Muscle layer of duodenum (tissue), 2 donors: ENCODE data around the gene INPP5E.

Experiments used
- H3K27ac ChIP-seq: one replicate; pipeline ENCODE4 v1.7.0; 2013; ENCODE audit warnings: mild to moderate bottlenecking, low read length
- H3K27me3 ChIP-seq: one replicate; pipeline ENCODE4 v1.7.0; 2013; ENCODE audit warnings: low read depth, mild to moderate bottlenecking, control low read depth, low read length
- H3K36me3 ChIP-seq, 2 donors: one replicate each; pipeline ENCODE4 v1.7.0; 2013; ENCODE audit warnings: low read length in 2 of 2, control low read depth in 1 of 2, mild to moderate bottlenecking in 1 of 2; ENCODE audit not compliant: insufficient read depth in 2 of 2, control insufficient read depth in 1 of 2
- H3K4me1 ChIP-seq, 2 donors: one replicate each; pipeline ENCODE4 v1.7.0; 2013; ENCODE audit warnings: low read length in 2 of 2, mild to moderate bottlenecking in 2 of 2, control low read depth in 1 of 2, moderate library complexity in 1 of 2; ENCODE audit not compliant: insufficient read depth in 2 of 2, control insufficient read depth in 1 of 2
- H3K4me3 ChIP-seq, 2 donors: one replicate each; pipeline ENCODE4 v1.7.0; 2013; ENCODE audit warnings: low read length in 2 of 2, low read depth in 1 of 2, mild to moderate bottlenecking in 1 of 2
- H3K9me3 ChIP-seq, 2 donors: one replicate each; pipeline ENCODE4 v1.7.0; 2013; ENCODE audit warnings: low read length in 2 of 2, control low read depth in 1 of 2, mild to moderate bottlenecking in 1 of 2; ENCODE audit not compliant: control insufficient read depth in 1 of 2
- donor health status: healthy.

Gene INPP5E

GRCh38 chr9:136456258-136456657 is 16.6 kb upstream of the INPP5E start:
- H3K4me3 ChIP-seq = no peak overlapping the region
- H3K27me3 ChIP-seq = no peaks in the 10 kb centered on the region
- no peak overlapping the region for H3K27ac ChIP-seq
- no peaks in the 10 kb centered on the region for H3K9me3 ChIP-seq
- H3K4me1 ChIP-seq = no peaks in the 10 kb centered on the region
- peaks cover 70 to 86% of the 10 kb centered on the region in 2 donors for H3K36me3 ChIP-seq

DNA sequence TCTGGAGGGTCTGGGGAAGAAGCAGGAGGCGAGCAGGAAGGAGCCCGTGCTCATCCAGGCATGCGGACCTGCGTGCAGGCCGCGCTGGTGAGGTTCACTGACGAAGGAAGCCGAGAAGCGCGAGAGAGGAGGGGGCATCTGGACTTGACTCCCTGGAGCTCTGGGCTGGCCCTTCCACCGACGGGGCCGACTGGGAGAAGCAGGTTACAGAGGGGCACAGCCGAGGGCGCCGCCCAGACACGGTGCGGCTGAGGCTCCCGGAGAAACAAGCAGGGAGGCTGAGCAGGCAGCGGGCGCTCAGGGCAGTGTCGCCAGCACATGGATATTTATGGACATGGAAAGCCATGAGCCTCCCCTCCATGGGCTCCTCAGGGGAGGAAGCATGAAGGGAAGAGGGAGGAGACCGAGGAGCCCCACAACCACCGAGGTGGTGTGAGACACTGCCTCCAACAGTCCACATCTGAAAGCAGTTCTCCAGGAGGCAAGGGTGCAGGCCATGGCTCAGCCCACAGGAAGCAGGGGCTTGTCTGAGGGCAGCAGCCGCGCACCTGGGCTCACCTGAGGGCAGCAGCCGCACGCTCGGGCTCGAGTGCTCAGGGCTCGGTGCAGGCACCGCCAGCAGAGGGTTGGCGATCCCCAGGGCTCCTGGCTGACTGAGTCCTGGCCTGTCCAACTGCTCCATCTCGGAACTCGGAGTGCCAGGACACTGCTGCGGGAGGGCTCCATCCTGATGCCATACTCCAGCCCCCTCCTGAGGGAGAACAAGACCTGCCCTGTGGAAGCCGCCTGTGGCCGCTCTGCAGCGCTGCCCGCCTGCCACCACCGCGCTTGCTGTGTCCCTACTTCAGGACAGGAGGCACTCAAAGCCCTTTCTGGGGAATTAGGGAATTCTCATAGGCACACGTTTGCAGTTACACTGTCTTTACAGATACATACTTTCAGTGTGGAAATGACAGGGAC is 15.7 kb upstream of the INPP5E start:
- no peaks in the 10 kb centered on the region for H3K9me3 ChIP-seq
- H3K27ac ChIP-seq = no peak overlapping the region
- peaks cover 73 to 87% of the 10 kb centered on the region in 2 donors for H3K36me3 ChIP-seq
- no peaks in the 10 kb centered on the region for H3K4me1 ChIP-seq
- H3K4me3 ChIP-seq = no peak overlapping the region
- H3K27me3 ChIP-seq = no peaks in the 10 kb centered on the region

DNA sequence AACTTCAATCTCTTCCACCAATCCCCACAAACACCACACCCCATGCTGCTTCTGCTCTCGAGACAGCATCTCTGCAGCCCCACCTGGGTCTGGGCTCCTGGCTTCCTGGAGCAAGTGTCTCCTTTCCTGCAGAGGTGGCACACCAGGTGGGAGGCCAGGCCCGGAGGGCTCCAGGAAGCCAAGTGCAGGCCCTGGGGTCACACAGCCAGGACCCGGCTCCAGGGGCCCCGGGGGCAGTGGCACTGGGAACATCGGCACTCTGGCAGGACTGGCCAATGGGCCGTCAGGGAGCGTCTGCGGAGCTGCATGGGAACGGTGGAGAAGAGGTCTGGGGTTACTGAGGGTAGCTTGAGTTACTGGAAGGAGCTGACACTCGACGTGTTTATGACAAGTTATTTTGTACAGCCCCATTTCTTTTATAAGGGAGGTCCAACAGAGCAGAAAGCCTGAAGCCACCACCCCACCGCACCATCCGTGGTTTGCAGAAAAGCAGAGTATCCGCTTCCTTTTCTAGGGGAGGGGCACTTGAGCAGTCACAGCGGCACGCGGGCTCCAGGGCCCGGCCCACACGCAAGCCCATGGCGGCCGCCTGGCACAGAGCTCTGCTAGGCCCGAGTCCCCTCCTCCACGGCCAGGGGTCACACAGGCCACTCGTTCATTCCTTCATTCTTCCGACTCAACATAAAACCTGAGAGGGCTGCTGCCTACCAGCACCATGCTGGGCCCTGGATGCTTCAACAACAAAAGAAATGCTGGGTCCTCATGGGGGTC is 14.6 kb upstream of the INPP5E start:
- H3K27ac ChIP-seq = no peak overlapping the region
- no peaks in the 10 kb centered on the region for H3K4me1 ChIP-seq
- H3K27me3 ChIP-seq = no peaks in the 10 kb centered on the region
- H3K9me3 ChIP-seq = no peaks in the 10 kb centered on the region
- no peak overlapping the region for H3K4me3 ChIP-seq
- peaks cover 71 to 90% of the 10 kb centered on the region in 2 donors for H3K36me3 ChIP-seq

DNA sequence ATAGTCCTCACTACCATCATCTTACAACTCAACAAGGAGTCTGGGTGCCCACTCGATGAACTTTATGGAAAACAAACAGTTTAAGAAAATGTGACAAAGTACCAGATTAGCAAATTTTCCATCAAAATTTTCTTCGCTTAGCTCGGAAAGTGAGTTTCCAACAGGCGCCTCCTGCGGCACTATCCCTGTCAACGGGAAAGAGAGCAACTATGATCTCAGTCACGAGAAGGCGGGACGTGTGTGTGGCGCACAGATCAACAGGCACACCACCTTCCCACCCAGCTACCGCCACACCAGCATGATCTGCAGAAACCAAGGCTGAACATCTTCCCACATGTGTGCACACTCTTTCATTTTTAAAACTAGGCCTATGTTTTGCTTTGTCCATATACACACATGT is 13.7 kb upstream of the INPP5E start:
- H3K4me3 ChIP-seq = no peak overlapping the region
- no peaks in the 10 kb centered on the region for H3K9me3 ChIP-seq
- no peaks in the 10 kb centered on the region for H3K27me3 ChIP-seq
- H3K4me1 ChIP-seq = no peaks in the 10 kb centered on the region
- H3K27ac ChIP-seq = no peak overlapping the region
- peaks cover 74 to 90% of the 10 kb centered on the region in 2 donors for H3K36me3 ChIP-seq

- Histone ChIP-seq H3K27me3 (no peaks in the 10 kb centered on the region), H3K9me3 (no peaks in the 10 kb centered on the region), H3K4me1 (no peaks in the 10 kb centered on the region), H3K36me3 (peaks cover 78 to 90% of the 10 kb centered on the region in 2 donors), H3K27ac (no peak overlapping the region), H3K4me3 (no peak overlapping the region)
Observed at GRCh38 chr9:136451221-136451877, 11.7 kb upstream of the INPP5E start.

- no peaks in the 10 kb centered on the region for H3K4me1 ChIP-seq
- peaks cover 74 to 88% of the 10 kb centered on the region in 2 donors for H3K36me3 ChIP-seq
- H3K4me3 ChIP-seq = no peak overlapping the region
- H3K27ac ChIP-seq = no peak overlapping the region
- H3K27me3 ChIP-seq = no peaks in the 10 kb centered on the region
- no peaks in the 10 kb centered on the region for H3K9me3 ChIP-seq
Observed at GRCh38 chr9:136448655-136449054, 9.0 kb upstream of the INPP5E start.

DNA sequence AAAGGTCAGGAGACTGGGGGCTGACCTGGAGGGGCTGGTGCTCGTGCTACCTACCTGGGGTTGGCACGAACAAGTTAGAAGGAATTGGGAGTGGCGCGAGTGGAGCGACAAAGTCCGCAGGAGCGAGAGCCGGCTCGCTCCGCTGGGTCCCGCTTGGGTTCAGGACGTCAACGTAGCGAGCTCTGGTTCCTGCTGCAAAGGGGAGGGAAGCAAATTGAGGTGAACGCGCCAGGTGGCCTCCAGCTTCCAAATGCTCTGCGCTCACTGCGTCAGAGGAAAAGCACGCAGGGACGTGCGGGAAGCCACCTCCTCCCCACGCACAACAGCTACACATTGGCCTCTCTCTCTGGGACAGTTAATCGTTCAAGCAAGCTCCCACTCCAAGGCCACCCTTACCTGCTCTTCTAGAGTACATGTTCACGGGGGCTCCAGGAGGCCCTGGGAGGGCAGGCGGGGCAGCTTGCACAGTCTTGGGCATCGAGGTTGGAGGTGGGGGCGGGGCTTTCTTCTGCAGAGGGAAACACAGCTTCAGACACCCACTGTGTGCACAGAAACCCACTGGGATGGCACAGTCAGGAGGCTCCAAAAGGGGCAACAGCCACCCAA is 7.6 kb upstream of the INPP5E start:
- Histone ChIP-seq H3K36me3 (peaks cover 81 to 95% of the 10 kb centered on the region in 2 donors), H3K4me3 (no peak overlapping the region), H3K27ac (no peak overlapping the region), H3K4me1 (no peaks in the 10 kb centered on the region), H3K9me3 (no peaks in the 10 kb centered on the region), H3K27me3 (no peaks in the 10 kb centered on the region)

GRCh38 chr9:136445799-136446198 is 6.2 kb upstream of the INPP5E start:
- Histone ChIP-seq H3K4me1 (no peaks in the 10 kb centered on the region), H3K36me3 (peaks cover 83 to 97% of the 10 kb centered on the region in 2 donors), H3K4me3 (no peak overlapping the region), H3K9me3 (no peaks in the 10 kb centered on the region), H3K27ac (no peak overlapping the region), H3K27me3 (no peaks in the 10 kb centered on the region)

DNA sequence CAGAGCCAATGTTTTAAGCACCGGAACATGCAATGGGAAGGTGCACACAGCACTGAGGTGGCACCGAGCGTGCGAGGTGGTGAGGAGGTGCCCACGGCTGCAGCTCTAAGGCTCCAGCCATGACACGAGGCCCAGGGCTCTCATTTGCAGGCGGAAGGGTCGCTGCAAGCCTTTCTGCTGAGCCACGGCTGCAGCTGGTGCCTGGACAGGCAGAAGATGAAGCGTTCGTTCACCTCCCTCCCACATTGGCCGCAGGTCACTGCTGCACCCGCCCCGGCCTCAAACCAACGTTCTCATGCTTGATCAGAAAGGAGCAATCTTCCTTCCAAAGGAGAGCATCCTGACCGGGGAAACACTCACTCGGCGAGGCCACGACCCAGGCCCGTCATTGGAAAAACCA is 4.5 kb upstream of the INPP5E start:
- Histone ChIP-seq H3K27ac (no peak overlapping the region), H3K4me3 (no peak overlapping the region), H3K27me3 (no peaks in the 10 kb centered on the region), H3K9me3 (no peaks in the 10 kb centered on the region), H3K4me1 (peaks cover 0 to 6% of the 10 kb centered on the region in 2 donors), H3K36me3 (peaks cover 73 to 83% of the 10 kb centered on the region in 2 donors)

DNA sequence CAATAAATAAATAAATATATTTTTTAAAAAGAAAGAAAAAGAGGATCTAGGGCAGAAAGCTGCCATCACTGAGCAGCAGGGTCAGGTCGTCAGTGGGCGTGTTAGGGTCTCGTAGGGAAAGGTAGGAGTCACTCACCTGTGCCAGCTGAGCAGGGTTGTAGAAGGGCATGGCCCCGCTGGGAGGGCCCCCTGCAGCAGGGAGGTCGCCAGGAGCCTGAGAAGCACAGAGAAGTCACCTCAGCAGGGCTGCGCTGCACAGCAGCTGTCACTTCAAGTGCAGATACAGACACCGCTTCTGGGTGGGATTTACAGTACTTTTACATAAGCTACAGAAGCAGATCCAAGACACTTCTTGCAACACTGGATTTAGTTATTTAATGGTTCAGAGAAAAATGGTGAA is 4.0 kb upstream of the INPP5E start:
- no peak overlapping the region for H3K4me3 ChIP-seq
- H3K36me3 ChIP-seq = peaks cover 69 to 79% of the 10 kb centered on the region in 2 donors
- H3K27ac ChIP-seq = no peak overlapping the region
- no peaks in the 10 kb centered on the region for H3K9me3 ChIP-seq
- no peaks in the 10 kb centered on the region for H3K27me3 ChIP-seq
- H3K4me1 ChIP-seq = peaks cover 0 to 10% of the 10 kb centered on the region in 2 donors

DNA sequence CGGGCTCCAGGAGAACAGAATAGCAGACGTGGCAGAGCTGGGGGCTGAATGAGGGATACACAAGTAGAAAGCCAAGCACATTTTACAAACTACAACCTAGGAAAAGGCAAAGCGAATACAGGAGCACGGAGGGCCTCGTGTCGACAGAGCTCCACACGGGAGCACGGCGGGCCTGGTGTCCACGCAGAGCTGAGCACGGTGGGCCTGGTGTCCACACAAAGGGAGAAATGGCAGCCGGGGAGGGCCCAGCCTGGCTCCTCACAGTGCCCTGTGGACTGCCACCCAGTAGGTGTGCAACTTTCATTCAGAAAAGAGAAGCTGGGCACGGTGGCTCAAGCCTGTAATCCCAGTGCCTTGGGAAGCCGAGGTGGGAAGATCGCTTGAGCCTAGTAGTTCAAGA is 3.4 kb upstream of the INPP5E start:
- Histone ChIP-seq H3K36me3 (peaks cover 63 to 73% of the 10 kb centered on the region in 2 donors), H3K27me3 (no peaks in the 10 kb centered on the region), H3K4me3 (no peak overlapping the region), H3K9me3 (no peaks in the 10 kb centered on the region), H3K4me1 (peaks cover 0 to 16% of the 10 kb centered on the region in 2 donors), H3K27ac (no peak overlapping the region)
